Measurements from ENCODE around the gene ZBTB20. TPM values are rescaled to one million over a fixed set of nuclear protein-coding genes. Genes with fewer than 3 reads are reported as not detected.
A peak's percentile ranks its signal among the peaks of the same experiment; 100 is the strongest.

Gene ZBTB20
- polyA plus RNA-seq, 1 donor from 2014 or later: 4.8 TPM

GRCh38 chr3:115151921-115152320, 4.8 kb upstream of the ZBTB20 start:
- TF ChIP-seq REST (IDR thresholded peaks at IDR 0.05; ENCODE audit: borderline replicate concordance): no peak
- no peak for TF ChIP-seq TAF1 (IDR thresholded peaks at IDR 0.05; ENCODE audit: low read depth)
- no peak for TF ChIP-seq POLR2AphosphoS5 (IDR thresholded peaks at IDR 0.05)
- no peak for TF ChIP-seq RAD21 (conservative IDR thresholded peaks at IDR 0.05)
- TF ChIP-seq EZH2 (IDR thresholded peaks at IDR 0.05; ENCODE audit: borderline replicate concordance, insufficient read depth, low read length, poor library complexity, severe bottlenecking): no peak
- no peaks in the 10 kb centered on the region for H3K9me2 ChIP-seq (ENCODE audit: insufficient read depth, low read length)
- H3K27ac ChIP-seq (ENCODE audit: low read length): no peak overlapping the region
- H3K79me2 ChIP-seq (replicated peaks; ENCODE audit: insufficient read depth, low read length): no peaks in the 10 kb centered on the region
- peaks cover 4% of the 10 kb centered on the region for H3F3A ChIP-seq (ENCODE audit: insufficient read depth, low read length, poor library complexity, severe bottlenecking)
- H3K4me3 ChIP-seq (ENCODE audit: low read length): no peak overlapping the region
- H3K4me2 ChIP-seq (ENCODE audit: low read length): no peak overlapping the region
- no peaks in the 10 kb centered on the region for H3K36me3 ChIP-seq (ENCODE audit: insufficient read depth, low read length)
- no peaks in the 10 kb centered on the region for H3K9me3 ChIP-seq (ENCODE audit: low read length)
- no peak overlapping the region for H2AFZ ChIP-seq (ENCODE audit: low read depth, low read length)
- H3K27me3 ChIP-seq (ENCODE audit: insufficient read depth, low read depth, low read length): no peaks in the 10 kb centered on the region
- no peaks in the 10 kb centered on the region for H4K20me1 ChIP-seq (ENCODE audit: insufficient read depth)
- H3K9ac ChIP-seq (ENCODE audit: low read length): no peak overlapping the region

GRCh38 chr3:115148142-115148790, 1.2 kb upstream of the ZBTB20 start:
- Histone ChIP-seq H3F3A (ENCODE audit: insufficient read depth, low read length, poor library complexity, severe bottlenecking) (peaks cover 4% of the 10 kb centered on the region), H3K4me3 (ENCODE audit: low read length) (peak overlapping the region; percentile 82), H2AFZ (ENCODE audit: low read depth, low read length) (peak overlapping the region; percentile 84), H3K9me2 (ENCODE audit: insufficient read depth, low read length) (no peaks in the 10 kb centered on the region), H3K27me3 (ENCODE audit: insufficient read depth, low read depth, low read length) (no peaks in the 10 kb centered on the region), H3K9me3 (ENCODE audit: low read length) (no peaks in the 10 kb centered on the region), H3K36me3 (ENCODE audit: insufficient read depth, low read length) (no peaks in the 10 kb centered on the region), H3K27ac (ENCODE audit: low read length) (peak overlapping the region; percentile 95), H3K4me2 (ENCODE audit: low read length) (peak overlapping the region; percentile 90), H3K9ac (ENCODE audit: low read length) (peak overlapping the region; percentile 94), H4K20me1 (ENCODE audit: insufficient read depth) (no peaks in the 10 kb centered on the region), H3K79me2 (replicated peaks; ENCODE audit: insufficient read depth, low read length) (peaks cover under 1% of the 10 kb centered on the region)
- TF ChIP-seq RAD21 (conservative IDR thresholded peaks at IDR 0.05) (peak; percentile 43), MXI1 (conservative IDR thresholded peaks at IDR 0.05; ENCODE audit: poor library complexity, severe bottlenecking) (peak; percentile 23), POLR2AphosphoS5 (IDR thresholded peaks at IDR 0.05) (peak; percentile 3), SMC3 (conservative IDR thresholded peaks at IDR 0.05; ENCODE audit: poor library complexity) (peak; percentile 37), EZH2 (IDR thresholded peaks at IDR 0.05; ENCODE audit: borderline replicate concordance, insufficient read depth, low read length, poor library complexity, severe bottlenecking) (no peak), TAF1 (IDR thresholded peaks at IDR 0.05; ENCODE audit: low read depth) (peak; percentile 80)

DNA sequence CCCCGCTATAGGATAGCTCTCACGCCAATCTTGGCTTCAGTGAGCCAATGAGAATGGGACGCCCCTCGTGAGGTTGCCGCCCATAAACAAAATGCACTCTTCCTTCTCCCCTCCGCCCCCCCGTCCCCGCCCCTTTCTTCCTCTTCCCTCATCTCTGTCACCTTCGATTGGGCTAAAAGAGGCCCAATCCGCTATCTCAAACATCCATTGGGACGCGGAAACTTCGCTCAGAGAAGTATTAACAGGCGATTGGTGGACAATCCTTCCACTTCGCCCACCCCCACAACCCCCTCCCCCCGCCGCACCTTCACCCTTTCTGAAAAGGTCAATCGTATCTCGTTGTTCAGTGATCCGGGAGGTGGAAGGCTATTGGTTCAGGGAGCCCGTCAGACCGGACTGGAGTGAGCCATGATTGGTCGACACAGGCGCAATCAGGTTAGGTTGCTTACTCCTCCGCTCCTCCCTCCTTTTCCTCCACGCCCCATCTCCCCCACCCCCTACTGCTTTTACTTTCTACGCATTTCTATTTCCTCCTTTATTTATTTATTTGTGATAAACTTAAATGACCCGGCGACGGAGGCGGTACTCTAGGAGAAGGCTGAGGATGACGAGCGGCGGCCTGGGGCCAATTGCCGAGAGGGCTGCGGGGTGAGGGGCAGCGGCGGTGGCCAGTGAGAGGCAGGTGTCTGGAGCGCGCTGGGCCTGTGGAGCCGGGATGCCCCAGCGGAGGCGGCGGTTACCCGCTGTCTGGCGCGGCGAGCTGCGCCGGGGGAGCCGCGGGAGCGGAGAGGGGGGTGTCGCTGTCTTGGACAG, 447 bp upstream of the ZBTB20 start:
- Histone ChIP-seq H3K4me3 (ENCODE audit: low read length) (peak overlapping the region; percentile 83), H3K36me3 (ENCODE audit: insufficient read depth, low read length) (no peaks in the 10 kb centered on the region), H3K79me2 (replicated peaks; ENCODE audit: insufficient read depth, low read length) (peaks cover 3% of the 10 kb centered on the region), H3K27ac (ENCODE audit: low read length) (peak overlapping the region; percentile 95), H3K9ac (ENCODE audit: low read length) (peak overlapping the region; percentile 94), H2AFZ (ENCODE audit: low read depth, low read length) (peak overlapping the region; percentile 84), H3K9me3 (ENCODE audit: low read length) (no peaks in the 10 kb centered on the region), H3K4me2 (ENCODE audit: low read length) (no peak overlapping the region), H3K9me2 (ENCODE audit: insufficient read depth, low read length) (no peaks in the 10 kb centered on the region), H3K27me3 (ENCODE audit: insufficient read depth, low read depth, low read length) (no peaks in the 10 kb centered on the region), H4K20me1 (ENCODE audit: insufficient read depth) (no peaks in the 10 kb centered on the region), H3F3A (ENCODE audit: insufficient read depth, low read length, poor library complexity, severe bottlenecking) (peaks cover 4% of the 10 kb centered on the region)
- TF ChIP-seq REST (IDR thresholded peaks at IDR 0.05; ENCODE audit: borderline replicate concordance) (peak; percentile 74), EZH2 (IDR thresholded peaks at IDR 0.05; ENCODE audit: borderline replicate concordance, insufficient read depth, low read length, poor library complexity, severe bottlenecking) (no peak), RAD21 (conservative IDR thresholded peaks at IDR 0.05) (peak; percentile 69), SMC3 (conservative IDR thresholded peaks at IDR 0.05; ENCODE audit: poor library complexity) (peak; percentile 71), POLR2AphosphoS5 (IDR thresholded peaks at IDR 0.05) (peak; percentile 89), MXI1 (conservative IDR thresholded peaks at IDR 0.05; ENCODE audit: poor library complexity, severe bottlenecking) (peak; percentile 75), EP300 (conservative IDR thresholded peaks at IDR 0.05; ENCODE audit: poor library complexity, severe bottlenecking) (peak; percentile 75), TAF1 (IDR thresholded peaks at IDR 0.05; ENCODE audit: low read depth) (peak; percentile 89)
- TF ChIP-seq, protein P1, sequence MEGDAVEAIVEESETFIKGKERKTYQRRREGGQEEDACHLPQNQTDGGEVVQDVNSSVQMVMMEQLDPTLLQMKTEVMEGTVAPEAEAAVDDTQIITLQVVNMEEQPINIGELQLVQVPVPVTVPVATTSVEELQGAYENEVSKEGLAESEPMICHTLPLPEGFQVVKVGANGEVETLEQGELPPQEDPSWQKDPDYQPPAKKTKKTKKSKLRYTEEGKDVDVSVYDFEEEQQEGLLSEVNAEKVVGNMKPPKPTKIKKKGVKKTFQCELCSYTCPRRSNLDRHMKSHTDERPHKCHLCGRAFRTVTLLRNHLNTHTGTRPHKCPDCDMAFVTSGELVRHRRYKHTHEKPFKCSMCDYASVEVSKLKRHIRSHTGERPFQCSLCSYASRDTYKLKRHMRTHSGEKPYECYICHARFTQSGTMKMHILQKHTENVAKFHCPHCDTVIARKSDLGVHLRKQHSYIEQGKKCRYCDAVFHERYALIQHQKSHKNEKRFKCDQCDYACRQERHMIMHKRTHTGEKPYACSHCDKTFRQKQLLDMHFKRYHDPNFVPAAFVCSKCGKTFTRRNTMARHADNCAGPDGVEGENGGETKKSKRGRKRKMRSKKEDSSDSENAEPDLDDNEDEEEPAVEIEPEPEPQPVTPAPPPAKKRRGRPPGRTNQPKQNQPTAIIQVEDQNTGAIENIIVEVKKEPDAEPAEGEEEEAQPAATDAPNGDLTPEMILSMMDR (IDR thresholded peaks at IDR 0.05; ENCODE audit: poor library complexity, severe bottlenecking): peak; percentile 32

Data from neural cell (in vitro differentiated cells).